OCI-M1 (cell line): ENCODE data around the gene TBX19.

Experiments
- DNase-seq: peaks from one replicate; lab custom pipeline; 2025; lab: John Stamatoyannopoulos, UW

Gene TBX19

DNA sequence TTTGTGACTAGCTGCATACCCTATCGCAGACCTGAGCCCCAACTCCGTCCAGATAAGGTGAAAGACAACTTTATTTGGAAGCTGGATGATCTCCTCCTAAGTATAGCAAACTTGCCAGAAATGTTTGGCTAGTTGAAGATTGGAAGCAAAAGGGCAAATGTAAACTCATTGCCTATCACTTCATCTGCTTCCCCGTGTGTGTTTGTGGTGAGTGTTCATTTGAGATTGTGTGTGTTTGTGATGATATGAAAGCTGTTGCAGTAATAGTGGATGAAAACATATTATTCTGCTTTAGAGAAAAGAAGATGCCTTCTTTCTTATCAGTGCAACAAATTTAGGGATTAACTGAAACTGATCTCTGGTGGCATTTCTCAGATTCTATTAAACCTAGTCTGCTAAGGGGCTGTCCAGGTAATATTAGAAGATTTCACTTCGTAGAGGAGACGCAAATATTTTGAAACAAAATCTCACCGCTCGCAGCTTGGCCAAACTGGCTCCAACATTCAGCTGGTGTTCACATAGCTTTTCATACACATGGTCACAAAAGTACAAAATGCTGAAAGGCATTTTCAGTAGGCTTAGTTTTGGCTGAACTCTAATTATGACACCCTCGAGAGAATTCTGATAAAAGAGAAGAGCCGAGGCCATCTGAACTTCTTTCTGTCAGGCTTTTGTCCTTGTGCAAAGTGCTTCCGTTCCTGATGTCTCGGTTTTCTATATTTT is 1.1 kb downstream of the TBX19 start:
- peak; percentile 88 for DNase-seq

DNA sequence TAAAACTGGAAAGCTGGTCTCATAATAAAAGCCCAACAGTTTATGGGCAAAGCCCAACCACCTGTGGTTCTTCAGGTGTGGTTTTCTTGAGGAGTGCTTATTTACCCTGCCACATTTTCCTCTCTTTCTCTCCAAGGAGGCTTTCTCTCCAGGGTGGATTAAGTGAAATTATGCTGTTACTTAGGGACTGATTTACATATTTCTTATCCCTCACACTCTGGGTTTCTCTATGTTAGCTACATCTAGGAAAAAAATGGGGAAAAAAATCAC is 4.8 kb downstream of the TBX19 start:
- no peak for DNase-seq

DNA sequence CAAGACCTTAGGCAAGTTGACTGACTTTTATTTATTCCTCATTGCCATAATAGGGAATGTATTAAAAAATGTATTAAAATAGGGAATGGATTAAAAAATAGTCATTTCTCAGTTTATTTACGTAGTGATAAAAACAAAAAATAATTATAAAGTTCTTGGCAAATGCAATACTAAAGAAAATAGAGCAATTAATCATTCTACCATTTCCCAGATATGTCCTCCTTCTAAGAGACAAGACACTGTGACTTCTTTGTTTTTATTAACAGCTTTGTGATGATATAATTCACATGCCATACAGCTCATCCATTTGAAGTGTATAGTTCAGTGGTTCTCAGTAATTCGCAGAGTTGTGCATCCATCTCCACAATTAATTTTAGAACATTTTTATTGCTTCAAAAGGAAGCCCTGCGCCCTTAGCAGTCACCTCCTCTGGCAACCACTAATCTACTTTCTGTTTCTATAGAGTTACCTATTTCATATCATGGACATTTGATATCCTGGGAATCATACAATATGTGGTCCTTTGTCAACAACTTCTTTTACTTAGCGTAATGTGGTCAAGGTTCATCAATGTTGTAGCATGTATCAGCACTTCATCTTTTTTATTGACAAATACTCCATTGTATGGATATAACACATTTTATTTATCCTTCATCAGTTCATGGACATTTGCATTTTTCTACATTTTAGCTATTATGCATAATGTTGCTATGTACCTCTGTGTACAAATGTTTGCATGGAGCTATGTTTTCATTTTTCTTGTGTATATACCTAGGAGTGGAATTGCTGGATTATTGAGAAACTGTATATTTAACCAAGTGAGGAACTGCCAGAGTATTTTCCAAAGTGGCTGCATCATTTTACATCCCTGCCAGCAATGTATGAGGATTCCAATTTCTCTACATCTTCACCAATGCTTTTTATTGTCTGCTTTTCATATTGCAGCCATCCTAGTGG is 5.6 kb downstream of the TBX19 start:
- DNase-seq: no peak

DNA sequence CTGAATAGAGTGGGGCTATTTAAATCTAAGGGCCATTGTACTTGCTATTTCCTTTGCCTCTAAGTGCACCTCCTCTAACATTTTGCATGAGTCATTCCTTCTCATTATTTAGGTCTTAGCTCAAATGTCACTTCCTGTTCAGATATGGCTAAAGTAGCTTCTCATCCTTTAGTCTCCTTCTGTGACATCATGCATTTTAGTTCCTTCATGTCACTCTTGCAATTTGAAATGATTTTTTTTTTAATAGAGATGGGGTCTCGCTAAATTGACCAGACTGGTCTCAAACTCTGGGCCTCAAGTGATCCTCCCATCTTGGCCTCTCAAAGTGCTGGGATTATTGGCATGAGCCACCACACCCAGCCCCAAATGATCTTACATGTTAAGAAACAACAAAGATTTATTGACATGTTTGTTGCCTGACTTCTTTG is 6.6 kb downstream of the TBX19 start:
- DNase-seq: peak; percentile 85

DNA sequence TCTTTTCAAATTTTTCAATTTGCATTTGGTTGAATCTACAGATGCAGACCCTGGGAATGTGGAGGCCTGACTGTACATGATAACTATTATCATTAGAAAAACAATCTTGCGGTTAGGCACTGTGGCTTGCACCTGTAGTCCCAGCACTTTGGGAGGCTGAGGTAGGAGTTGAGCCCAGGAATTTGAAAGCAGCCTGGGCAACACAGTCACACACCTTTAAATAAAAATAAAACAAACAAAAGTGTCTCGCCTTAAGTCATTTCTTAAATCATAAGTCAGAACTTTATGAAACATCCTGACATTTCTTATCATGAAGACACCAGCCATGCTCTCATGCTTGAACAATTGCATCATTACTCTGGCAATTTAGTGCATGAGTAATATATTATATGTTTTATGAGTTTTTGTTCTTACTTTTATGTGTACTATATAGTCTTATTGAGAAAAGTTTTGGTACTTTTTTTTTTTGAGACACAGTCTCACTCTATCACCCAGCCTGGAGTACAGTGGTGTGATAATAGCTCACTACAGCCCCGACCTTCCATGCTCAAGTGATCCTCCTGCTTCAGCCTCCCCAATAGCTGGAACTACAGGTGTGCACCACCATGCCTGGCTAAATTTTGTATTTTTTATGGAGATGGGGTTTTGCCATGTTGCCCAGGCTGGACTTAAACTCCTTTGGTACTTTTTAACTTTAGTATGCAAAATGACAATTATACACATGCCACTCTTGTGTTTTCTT is 7.8 kb downstream of the TBX19 start:
- DNase-seq: peak; percentile 83

DNA sequence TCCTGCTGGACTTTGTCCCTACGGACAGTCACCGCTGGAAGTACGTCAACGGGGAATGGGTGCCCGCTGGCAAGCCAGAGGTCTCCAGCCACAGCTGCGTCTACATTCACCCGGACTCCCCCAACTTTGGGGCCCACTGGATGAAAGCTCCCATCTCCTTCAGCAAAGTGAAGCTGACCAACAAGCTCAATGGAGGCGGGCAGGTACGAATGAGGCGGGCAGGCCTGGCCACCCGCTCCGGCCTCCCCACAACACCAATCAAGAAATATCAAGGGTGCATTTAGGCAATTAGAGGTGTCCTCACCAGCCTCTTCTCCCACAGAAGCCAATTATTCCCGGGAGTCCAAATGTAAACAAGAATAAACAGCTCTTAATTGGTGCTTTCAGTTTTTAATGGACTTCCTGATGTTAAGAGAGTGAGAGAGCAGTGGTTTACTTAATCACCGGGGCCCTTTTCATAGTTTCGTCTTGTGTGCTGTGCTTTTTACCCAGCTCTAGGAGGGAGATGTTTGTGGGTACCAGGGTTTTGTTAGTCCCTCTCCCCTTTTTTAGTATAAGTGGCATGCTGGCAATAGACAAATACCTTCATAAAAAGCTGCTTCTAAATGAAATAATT is 10.7 kb downstream of the TBX19 start:
- DNase-seq: no peak

DNA sequence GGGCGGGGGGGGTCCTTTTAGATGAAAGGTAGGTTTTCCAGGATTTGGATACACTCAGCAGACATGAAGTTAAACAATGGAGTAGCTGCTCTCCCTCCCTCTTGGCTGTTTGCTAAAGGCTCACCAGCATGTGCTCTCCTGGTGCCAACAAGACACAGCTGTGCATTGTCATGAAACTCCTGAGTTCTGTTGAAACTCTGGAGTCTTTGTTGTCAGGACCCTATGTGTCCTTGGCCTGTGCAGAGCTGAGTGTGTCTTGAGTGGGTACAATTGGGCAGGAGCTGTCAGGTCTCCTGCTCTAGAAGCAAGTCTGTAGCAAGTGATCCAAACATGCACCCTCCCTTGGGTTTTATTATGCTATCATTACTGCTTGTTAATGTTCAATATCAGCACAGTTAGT is 12.7 kb downstream of the TBX19 start:
- DNase-seq: no peak

DNA sequence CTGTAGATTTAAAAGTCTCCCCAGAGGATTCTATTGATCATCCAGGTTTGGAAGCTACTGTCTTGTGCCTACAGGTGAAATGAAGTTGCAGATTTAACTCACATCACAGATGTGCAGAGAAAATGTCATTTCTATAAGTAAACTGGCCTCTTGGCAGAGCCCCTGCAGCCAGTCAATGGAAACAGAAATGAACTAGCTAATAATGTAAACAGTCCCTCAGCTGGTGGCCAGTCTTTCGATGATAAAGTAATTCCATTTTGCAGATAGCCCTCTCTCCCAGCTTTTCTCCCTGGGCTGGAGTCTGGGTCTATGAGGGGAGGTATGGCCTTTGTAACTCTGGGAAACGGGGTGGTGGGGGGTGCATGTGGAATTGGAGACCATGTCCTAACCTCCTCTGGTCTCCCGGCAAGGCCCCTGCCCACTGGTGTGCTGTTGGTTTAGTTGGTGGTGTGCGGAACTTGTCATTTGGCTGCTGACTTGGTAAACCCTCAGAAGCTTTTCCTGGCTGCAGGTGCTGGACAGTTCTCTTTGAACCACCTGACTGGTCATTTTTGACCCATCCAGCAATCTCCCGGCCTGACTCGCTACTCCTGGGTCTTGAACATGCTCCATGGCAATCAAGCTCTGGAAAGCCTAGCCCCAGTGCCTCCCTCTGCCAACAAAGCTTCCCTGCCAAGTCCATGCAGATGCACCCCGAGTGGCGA is 14.9 kb downstream of the TBX19 start:
- DNase-seq: no peak

DNA sequence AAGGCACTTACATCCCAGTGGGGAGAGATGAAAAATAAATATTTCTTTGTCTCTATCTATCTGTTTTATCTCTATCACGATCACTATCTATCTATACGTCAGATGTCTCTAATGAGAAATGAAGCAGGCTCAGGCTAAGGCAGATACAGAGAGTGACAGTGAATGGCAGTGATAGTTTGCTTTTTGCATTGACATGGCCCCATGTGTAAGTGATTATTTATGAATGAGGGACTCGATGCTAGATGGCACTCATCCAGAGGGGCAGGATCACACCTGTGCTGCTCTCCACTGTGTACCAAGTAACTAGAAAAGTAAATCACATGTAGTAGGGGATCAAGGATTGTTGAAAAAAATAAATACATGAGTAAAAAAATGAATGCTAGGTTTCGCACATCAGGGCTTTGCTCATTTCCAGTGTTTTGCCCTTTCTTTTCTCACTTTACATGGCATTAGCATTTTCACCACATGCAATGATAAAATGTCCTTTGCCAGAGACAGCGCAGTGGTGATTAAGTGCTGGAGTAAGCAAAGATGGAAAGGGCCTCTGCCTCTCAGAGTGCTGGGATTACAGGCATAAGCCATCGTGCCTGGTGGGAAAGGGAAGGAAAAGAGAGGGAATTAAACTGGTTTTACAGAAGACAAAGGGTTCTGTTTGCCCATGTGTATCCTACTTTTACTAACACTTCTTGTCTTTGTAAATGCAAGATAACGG is 16.5 kb downstream of the TBX19 start:
- no peak for DNase-seq

DNA sequence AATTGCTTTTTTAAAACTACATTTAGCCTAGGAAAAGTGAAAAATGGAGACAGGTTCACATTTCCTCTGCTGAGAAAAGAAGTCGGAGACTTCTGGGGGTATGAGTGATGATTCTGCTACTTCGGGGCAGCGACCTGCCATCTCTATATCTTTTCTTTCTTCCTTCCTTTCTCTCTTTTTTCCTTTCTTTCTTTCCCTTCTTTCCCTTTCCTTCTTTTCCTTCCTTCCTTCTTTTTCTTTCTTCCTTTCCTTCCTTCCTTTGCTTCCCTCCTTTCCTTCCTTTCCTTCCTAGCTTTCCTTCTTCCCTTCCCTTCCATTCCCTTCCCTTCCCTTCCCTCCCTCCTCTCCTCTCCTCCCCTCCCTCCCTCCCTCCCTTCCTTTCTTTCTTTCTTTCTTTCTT is 17.8 kb downstream of the TBX19 start:
- no peak for DNase-seq

DNA sequence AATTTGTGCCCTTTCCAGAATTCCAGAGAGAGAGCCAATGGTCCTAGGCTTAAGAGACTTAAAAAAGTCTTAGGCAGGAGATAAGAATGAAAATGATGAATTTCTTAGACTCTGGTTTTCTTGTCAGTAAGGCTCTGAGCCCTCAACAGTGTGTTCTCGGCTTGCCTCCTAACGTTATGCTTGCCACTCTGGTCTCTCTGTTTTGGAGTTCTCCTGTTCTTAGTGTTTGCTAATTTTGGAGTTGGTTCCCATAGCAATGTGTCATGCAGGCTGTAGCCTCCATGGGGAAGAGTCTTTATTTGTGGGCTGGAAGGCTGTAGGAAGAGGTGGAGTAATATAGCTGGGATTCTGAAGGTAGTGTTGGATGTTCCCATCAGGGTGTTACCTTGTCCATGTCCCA is 19.9 kb downstream of the TBX19 start:
- no peak for DNase-seq

DNA sequence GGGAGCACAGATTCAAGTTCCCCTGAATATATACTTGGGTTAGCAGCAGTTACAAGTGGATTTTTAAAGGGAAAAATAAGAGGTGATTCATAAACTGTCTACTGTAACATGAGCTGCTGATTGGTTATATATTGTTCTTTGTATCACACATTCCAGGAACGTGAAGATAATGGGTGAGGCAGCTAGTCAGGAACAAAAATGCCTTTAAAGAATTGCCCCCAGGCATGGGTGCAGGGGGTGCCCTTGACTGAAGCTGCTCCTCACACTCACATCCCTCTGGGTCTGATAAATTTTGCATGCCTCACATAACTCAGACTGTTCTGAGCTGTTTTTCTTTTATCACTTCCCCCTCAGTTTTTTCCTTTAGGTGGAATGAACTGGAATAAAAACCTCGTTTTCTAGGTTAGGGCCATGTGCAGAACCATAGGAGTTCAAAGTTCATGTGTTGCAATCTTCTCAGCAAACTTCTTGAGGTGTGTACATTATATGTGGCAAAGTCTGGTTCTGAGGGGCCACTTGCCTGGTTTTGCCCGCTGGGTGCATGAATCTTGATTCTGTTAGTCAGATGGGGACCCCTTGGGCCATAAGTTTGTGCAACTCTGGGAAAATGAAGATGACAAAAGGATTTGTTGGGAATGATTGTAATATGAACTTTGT is 21.1 kb downstream of the TBX19 start:
- no peak for DNase-seq

DNA sequence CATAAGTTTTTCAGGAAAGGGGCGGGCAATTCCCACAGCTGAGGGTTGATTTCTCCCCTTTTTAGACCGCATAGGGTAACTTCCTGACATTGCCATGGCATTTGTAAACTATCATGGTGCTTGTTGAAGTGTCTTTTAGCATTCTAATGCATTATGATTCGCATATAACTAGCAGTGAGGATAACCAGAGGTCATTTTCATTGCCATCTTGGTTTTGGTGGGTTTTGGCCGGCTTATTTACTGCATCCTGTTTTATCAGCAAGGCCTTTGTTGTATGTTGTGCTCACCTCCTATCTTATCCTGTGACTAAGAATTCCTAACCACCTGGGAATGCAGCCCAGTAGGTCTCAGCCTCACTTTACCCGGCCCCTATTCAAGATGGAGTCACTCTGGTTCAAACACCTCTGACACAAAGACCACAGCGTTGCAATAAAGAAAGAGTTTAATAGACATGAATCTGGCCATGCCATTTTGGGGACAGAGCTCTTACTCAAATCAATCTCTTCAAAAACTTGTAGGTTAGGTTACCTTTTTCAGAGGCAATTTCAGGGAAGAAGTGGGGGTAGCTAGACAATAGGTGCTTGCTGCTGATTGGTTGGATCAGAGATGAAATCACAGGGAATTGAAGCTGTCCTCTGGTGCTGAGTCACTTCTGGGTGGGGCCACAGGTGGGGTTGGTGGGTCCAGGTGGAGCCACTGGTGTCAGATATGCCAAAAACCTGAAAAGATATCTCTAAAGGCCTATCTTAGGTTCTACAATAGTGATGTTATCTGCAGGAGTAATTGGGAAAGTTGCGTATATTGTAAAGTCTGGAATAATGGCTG is 23.3 kb downstream of the TBX19 start:
- no peak for DNase-seq

DNA sequence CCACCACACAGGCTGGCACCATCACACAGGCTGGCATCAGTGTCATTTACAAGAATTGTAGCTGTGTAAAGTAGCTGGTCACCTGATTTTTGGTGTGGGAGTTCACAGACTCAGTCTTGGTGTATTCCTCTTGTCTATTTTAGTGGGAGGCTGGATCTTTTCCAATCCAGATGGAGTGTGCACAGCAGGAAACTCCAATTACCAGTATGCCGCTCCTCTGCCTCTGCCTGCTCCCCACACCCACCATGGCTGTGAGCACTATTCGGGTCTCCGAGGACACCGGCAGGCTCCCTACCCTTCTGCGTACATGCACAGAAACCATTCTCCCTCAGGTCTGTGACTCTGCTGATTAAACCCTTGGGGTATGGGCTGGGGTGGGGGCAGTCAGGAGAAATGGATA is 24.2 kb downstream of the TBX19 start:
- DNase-seq: no peak

DNA sequence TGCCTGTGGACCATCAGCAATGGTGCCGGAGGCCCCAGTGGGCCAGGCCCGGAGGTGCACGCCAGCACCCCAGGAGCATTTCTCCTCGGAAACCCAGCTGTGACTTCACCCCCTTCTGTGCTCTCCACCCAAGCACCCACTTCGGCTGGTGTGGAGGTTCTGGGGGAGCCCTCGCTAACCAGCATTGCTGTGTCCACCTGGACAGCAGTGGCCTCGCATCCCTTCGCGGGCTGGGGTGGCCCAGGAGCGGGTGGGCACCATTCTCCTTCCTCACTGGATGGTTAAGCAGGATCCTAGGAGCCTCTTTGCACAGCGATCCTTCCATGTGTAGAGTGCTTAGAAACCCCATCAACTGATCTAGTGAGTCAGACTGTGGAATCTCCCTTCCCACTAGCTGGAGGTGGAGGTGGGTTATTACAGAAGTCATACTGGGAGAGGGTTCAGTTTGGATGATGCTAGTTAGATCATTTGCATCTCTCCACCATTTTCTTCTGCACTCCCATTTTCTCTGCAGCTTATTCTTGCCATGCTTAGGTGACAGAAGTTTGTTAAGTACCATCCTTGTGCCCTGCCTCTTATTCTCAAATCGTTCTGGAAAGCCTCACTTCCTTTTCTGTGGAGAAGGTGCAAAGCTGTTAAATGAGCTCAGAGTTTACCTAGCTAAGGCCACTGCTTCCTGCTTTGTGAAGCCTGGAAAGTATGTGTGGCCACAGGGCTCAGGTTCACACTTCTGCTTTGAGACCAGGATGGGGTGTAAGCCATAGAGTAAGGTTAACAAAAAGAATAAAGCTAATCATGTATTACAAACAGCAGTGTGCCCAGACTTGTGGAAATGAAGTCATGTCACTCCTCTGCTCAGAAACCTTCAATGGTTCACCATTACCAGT is 32.3 kb downstream of the TBX19 start:
- no peak for DNase-seq

DNA sequence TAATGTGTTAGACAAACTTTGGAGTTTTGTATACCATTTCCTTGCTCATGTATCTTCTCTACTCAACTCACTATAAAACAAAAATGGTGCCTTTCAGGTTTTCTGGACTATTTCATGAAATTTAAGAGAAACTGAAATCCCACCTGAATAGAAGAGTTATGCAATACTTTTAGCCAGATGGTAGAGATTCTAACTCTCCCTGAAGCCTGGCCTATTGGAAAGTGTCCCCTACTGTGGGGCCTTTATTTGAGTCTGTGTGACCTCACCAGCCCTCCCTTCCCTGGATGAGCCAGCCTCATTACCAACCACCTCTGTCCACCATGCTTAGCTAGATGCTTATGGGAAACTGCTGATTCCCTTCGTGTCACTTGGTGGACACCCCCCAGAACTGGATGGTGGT is 35.5 kb downstream of the TBX19 start:
- DNase-seq: no peak

DNA sequence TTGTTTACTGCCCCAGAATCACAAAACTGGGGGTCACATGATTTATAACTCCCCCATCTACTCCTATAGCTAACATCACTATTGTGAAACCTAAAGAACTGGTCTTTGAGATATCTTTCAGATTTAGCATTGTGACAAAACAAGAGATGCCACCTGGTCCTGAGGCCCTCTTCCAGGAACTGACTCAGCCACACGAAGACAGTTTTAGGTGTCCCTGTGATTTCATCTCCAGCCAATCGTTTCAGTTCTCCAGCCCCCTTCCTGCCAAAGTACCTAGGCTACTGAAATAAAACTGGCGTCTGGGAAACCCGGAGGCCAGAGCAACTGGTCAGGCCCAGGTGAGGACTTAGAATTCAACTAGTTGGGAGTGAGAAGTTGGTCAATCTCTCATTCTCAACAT is 36.6 kb downstream of the TBX19 start:
- DNase-seq: peak; percentile 14

DNA sequence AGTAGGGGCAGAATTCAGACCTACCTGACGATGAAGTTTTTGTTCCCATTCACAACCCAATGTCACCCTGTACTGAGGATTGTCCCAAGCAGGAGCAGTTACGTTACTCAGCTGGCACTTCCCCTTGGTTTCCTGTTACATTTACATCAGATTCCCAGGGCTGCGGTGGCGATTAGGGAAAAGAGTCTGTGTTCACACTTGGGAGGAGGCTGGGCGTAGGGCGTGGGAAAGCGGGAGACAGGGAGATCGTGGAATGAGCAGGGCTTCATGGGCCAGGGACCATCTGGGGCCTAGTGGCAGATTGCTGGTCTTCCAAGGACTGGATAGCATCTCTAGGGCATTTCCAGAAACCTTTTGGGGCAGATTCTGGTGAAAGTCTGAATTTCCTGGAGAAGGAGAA is 39.0 kb downstream of the TBX19 start:
- DNase-seq: no peak

DNA sequence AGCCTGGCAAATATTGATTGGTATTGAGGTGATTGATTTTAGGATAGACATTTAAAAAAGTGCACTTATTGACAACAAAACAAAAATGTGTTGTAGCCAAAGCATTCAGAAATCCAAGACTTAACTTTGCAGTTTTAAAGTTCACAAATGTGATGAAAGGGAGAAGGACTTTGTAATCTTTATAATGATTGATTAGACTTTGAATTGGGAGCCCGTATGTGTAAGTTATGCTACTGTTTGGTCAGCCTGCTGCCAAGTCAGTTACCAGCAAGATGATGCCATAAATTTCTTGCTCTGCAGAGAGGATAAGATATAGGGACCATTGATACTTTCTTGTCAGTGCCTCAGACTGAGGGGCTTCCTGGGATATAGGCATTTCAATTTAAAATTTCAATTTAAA is 39.5 kb downstream of the TBX19 start:
- DNase-seq: no peak
